ENCODE measurements around the gene SAE1. TPM values are rescaled to one million over a fixed set of nuclear protein-coding genes. Genes with fewer than 3 reads are reported as not detected.

The SAE1 gene
- total RNA-seq, 1 donor from 2014 or later, result 52.5 TPM

- peak; percentile 50 for DNase-seq (ENCODE audit: low spot score)
These were observed 23.8 kb upstream of the SAE1 start for GRCh38 chr19:47106821-47107201.

GRCh38 chr19:47107202-47107952, 23.3 kb upstream of the SAE1 start:
- DNase-seq (ENCODE audit: low spot score), result no peak

- DNase-seq (ENCODE audit: low spot score), result no peak
These were observed 22.5 kb upstream of the SAE1 start for GRCh38 chr19:47107953-47108746.

- no peak for DNase-seq (ENCODE audit: low spot score)
These were observed 21.5 kb upstream of the SAE1 start for GRCh38 chr19:47109177-47109540.

GRCh38 chr19:47109541-47110375, 20.9 kb upstream of the SAE1 start:
- peak; percentile 68 for DNase-seq (ENCODE audit: low spot score)

GRCh38 chr19:47110521-47111005, 20.1 kb upstream of the SAE1 start:
- DNase-seq (ENCODE audit: low spot score), result no peak

GRCh38 chr19:47111006-47111621, 19.5 kb upstream of the SAE1 start:
- no peak for DNase-seq (ENCODE audit: low spot score)

GRCh38 chr19:47111682-47112165, 18.9 kb upstream of the SAE1 start:
- no peak for DNase-seq (ENCODE audit: low spot score)

- peak; percentile 94 for DNase-seq (ENCODE audit: low spot score)
These were observed 18.3 kb upstream of the SAE1 start for GRCh38 chr19:47112166-47112996.

- peak; percentile 100 for DNase-seq (ENCODE audit: low spot score)
These were observed 17.4 kb upstream of the SAE1 start, which contains the start of gene ZC3H4 for GRCh38 chr19:47112997-47113849. TSS of gene ZC3H4 (minus strand) at chr19:47113776. CDS start at chr19:47112584, 1,192 bp downstream.

GRCh38 chr19:47113850-47114651, 16.6 kb upstream of the SAE1 start:
- DNase-seq (ENCODE audit: low spot score), result no peak

GRCh38 chr19:47120470-47121067, 10.1 kb upstream of the SAE1 start:
- DNase-seq (ENCODE audit: low spot score), result no peak

- peak; percentile 55 for DNase-seq (ENCODE audit: low spot score)
These were observed 8.0 kb upstream of the SAE1 start for GRCh38 chr19:47122359-47123335.

- DNase-seq (ENCODE audit: low spot score), result no peak
These were observed 7.2 kb upstream of the SAE1 start for GRCh38 chr19:47123406-47123805.

GRCh38 chr19:47124937-47125668, 5.5 kb upstream of the SAE1 start:
- DNase-seq (ENCODE audit: low spot score), result peak; percentile 82

GRCh38 chr19:47125669-47125938, 5.0 kb upstream of the SAE1 start:
- DNase-seq (ENCODE audit: low spot score), result no peak

All from umbilical cord (tissue), 2 donors.